Memory B cell (primary cell): ENCODE measurements around the gene BUD23.
"Not testable (repeated sequence)": the region's sequence is repeated elsewhere in the genome, so short reads cannot be mapped to it uniquely, and the experiment has no call there.

ENCODE experiments used
- ATAC-seq: fragments of 150-1000 bp; cut with Tn5 transposase; 2 replicates; pipeline ENCODE4 v1.10.0; 2021; ENCODE audit warnings: low read depth, mild to moderate bottlenecking, moderate library complexity
- DNase-seq, 2 donors: peaks; one replicate each; pipeline ENCODE4 v3.0.0; 2022; ENCODE audit warnings: low spot score in 2 of 2
- H3K27ac Mint-ChIP-seq: one replicate; pipeline ENCODE4 v1.8.0; 2022; ENCODE audit warnings: mild to moderate bottlenecking, moderate library complexity, mixed read lengths
- H3K27me3 Mint-ChIP-seq: one replicate; pipeline ENCODE4 v1.8.0; 2022; ENCODE audit warnings: mixed read lengths
- H3K36me3 Mint-ChIP-seq: one replicate; pipeline ENCODE4 v1.8.0; 2022; ENCODE audit warnings: mild to moderate bottlenecking, mixed read lengths
- H3K4me1 Mint-ChIP-seq: one replicate; pipeline ENCODE4 v1.8.0; 2022; ENCODE audit warnings: mixed read lengths
- H3K4me3 Mint-ChIP-seq: one replicate; pipeline ENCODE4 v1.8.0; 2022; ENCODE audit warnings: mild to moderate bottlenecking, moderate library complexity, mixed read lengths
- H3K9me3 Mint-ChIP-seq: one replicate; pipeline ENCODE4 v1.8.0; 2022; ENCODE audit warnings: mixed read lengths

The BUD23 gene

DNA sequence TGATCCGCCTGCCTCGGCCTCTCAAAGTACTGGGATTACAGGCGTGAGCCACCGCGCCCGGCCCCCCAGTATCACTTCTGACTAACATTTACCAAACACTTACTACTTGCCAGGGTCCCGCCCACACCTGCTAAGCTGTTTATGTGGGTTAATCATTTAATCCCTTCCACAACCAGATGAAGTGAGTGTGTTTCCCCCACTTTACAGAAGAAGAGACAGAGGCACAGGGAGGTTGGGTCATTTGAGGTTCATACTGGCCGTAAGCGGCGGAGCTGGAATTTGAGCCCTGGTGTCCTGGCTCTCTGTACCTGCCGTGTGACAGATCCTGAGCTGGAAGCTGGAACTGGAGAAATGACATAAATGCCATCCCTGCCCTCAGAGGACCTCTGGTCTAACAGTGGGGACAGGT is 30.9 kb upstream of the BUD23 start:
- Mint-ChIP-seq H3K4me3 (no peak overlapping the region), H3K27me3 (peaks cover 35% of the 10 kb centered on the region), H3K36me3 (peaks cover 3% of the 10 kb centered on the region), H3K9me3 (no peaks in the 10 kb centered on the region), H3K27ac (no peak overlapping the region), H3K4me1 (peaks cover 15% of the 10 kb centered on the region)
- ATAC-seq = no peak
- no peak for DNase-seq

DNA sequence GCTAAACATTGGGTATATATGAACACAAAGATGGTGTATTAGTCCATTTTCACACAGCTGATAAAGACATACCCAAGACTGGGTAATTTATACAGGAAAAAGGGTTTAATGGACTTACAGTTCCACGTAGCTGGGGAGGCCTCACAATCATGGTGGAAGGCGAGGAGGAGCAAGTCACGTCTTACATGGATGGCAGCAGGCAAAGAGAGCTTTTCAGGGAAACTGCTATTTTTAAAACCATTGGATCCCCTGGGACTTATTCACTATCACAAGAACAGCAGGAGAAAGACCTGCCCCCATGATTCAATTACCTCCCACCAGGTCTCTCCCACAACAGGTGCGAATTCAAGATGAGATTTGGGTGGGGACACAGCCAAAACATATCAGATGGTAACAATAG is 28.1 kb upstream of the BUD23 start:
- not testable (repeated sequence) for H3K4me3 Mint-ChIP-seq, H3K4me1 Mint-ChIP-seq, H3K36me3 Mint-ChIP-seq, DNase-seq, H3K9me3 Mint-ChIP-seq, H3K27ac Mint-ChIP-seq, ATAC-seq
- H3K27me3 Mint-ChIP-seq = peaks cover 25% of the 10 kb centered on the region

DNA sequence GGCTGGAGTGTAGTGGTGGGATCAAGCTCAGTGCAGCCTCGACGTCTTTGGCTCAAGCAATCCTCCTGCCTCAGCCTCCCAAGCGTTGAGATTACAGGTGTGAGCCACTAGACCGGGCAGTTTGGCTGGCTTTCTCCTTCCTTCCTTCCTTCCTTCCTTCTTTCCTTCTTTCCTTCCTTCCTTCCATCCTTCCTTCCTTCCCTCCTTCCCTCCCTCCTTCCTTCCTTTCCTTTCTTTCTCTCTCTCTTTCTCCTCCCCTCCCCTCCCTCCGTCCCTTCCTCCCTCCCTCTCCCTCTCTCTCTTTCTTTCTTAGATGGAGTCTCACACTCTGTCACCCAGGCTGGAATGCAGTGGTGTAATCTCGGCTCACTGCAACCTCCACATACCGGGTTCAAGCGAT is 23.4 kb upstream of the BUD23 start:
- Mint-ChIP-seq H3K36me3 (peaks cover 5% of the 10 kb centered on the region), H3K4me1 (no peaks in the 10 kb centered on the region), H3K27ac (no peak overlapping the region), H3K27me3 (peaks cover 27% of the 10 kb centered on the region), H3K4me3 (no peak overlapping the region), H3K9me3 (peaks cover 6% of the 10 kb centered on the region)
- DNase-seq (no peak), ATAC-seq (no peak)

DNA sequence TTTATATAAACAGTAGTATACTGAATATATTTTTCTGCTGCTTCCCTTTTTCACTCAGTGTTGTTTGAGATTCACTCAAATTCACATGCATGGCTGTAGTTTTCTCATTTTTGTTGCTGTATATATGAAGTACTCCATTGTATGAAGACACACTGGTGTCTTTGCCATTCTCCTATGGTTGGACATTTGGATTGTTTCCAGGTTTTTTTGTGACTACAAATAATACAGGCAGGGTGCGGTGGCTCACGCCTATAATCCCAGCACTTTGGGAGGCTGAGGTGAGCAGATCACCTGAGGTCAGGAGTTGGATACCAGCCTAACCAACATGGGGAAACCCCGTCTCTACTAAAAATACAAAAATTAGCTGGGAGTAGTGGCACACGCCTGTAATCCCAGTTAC is 22.8 kb upstream of the BUD23 start:
- not testable (repeated sequence) for H3K9me3 Mint-ChIP-seq, H3K4me3 Mint-ChIP-seq, H3K36me3 Mint-ChIP-seq, ATAC-seq, H3K27ac Mint-ChIP-seq, DNase-seq, H3K4me1 Mint-ChIP-seq
- peaks cover 22% of the 10 kb centered on the region for H3K27me3 Mint-ChIP-seq

DNA sequence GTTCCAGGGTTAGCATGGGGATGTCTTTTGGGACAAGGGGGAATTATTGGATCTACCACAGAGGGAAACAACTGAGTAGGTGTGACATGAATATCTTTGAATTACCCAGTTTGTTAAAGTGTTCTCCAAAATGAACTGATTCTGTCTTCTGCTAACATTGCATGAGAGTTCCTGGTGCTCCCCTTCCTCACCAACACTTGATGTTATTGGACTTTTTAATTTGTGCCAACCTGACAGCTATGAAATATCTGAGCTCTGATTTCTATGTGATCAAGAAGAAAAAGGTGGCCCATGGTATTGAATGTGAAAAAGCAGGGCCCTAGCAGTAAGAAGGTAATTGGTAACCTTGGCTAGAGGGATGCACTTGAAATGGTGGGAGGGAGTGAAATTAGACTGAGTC is 20.4 kb upstream of the BUD23 start:
- peaks cover 6% of the 10 kb centered on the region for H3K9me3 Mint-ChIP-seq
- DNase-seq (no peak), ATAC-seq (no peak)
- no peaks in the 10 kb centered on the region for H3K4me1 Mint-ChIP-seq
- H3K4me3 Mint-ChIP-seq = no peak overlapping the region
- H3K36me3 Mint-ChIP-seq = peaks cover 5% of the 10 kb centered on the region
- no peak overlapping the region for H3K27ac Mint-ChIP-seq
- peaks cover 20% of the 10 kb centered on the region for H3K27me3 Mint-ChIP-seq

DNA sequence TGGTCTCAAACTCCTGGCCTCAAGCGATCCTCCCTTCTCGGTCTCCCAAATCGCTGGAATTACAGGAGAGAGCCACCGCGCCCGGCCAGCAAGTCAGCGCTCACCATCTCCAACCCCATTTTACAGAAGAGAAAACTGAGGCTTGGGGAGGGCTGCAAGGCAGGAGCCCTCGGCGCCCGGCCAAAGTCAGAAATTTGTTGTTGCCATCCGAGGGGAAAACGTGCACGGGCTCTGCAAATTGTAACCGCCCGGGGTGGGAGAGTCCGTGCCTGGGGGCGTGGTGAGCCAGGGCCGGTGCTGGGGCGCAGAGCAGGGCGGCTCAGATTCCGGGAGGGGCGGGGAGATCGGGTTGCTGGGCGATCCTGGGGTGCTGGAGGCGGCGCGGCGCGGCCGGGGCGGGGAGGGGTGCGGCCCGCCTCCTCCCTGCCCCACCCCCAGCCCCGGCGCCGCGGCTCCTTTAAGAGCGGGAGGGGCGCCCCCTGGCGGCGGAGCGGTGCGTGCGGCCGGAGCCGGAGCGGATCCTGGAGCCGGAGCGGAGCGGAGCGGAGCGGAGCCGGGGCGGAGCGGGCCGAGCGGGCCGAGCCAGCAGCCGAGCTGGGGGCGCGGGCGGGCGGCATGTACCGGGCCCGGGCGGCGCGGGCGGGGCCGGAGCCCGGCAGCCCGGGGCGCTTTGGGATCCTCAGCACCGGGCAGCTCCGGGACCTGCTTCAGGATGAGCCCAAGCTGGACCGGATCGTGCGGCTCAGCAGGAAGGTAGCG is 15.9 kb upstream of the BUD23 start, which contains the start of gene VPS37D:
Gene VPS37D, plus strand, starts transcription at position 488 of the 759 bp plus-strand sequence. Its CDS starts 128 bp downstream, at position 616.
- Mint-ChIP-seq H3K4me3 (peak within 1 kb of the TSS; percentile 81), H3K27me3 (peaks cover 24% of the 10 kb centered on the region), H3K9me3 (peaks cover 6% of the 10 kb centered on the region), H3K27ac (peak within 1 kb of the TSS; percentile 47), H3K4me1 (peaks cover 10% of the 10 kb centered on the region), H3K36me3 (peaks cover 5% of the 10 kb centered on the region)
- ATAC-seq (peak; percentile 91), DNase-seq (peak; percentile 96 to 97)

DNA sequence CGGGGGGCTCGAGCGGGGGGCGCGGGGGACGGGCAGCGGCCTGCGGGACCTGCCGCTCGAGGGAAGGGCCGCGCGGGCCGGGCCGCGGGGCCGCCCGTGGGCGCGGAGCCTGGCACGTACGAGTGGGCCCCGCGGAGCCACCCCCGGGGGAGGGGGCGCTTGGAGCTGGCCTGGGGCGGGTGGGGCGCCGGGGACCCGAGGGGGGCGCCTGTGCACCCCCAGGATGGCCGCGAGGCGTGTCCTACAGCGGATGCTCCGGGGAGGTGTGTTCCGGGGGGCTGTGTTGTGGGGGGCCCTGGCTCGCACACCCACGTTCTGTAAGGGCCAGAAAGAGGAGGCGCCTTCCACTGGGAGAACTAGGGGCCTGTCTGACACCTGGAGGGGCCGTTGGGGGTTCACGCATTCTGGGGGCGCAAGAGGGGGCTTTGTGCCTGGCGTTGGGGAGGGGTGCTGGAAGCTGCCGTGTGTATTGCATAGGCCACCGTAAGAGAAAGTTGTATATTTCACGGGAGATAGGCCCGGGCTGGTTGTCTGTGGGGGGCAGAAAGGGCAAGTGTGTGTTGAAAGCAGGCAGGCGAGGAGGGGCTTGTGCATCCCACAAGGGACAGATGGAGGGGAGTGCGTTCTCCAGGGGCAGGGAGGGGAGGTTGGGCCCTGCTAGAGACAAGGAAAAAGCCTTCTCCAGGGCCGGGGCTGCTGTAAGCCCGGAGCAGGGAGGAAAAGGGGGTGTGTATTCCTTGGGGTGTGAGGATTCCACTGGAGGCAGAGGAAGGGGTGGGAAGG is 15.1 kb upstream of the BUD23 start:
- Mint-ChIP-seq H3K27ac (no peak overlapping the region), H3K27me3 (peaks cover 19% of the 10 kb centered on the region), H3K9me3 (peaks cover under 1% of the 10 kb centered on the region), H3K4me1 (peaks cover 10% of the 10 kb centered on the region), H3K36me3 (peaks cover under 1% of the 10 kb centered on the region), H3K4me3 (peak overlapping the region; percentile 61)
- DNase-seq = no peak
- no peak for ATAC-seq

DNA sequence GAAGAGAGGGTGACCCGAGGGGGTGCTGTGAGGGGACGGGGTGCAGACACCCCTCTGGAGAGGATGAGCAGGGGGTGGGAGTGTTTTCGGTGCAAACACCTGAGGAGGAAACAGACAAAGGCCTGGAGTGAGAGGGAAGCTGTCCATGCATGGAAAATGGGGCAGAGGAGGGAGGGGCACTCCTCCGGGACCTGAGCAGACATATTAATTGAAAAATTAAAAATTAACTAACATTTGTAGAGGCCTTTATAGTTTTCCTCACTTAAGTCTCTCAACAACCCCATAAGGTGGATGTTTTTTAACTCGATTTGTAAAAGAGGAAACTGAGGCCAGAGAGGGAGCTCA is 14.5 kb upstream of the BUD23 start:
- H3K36me3 Mint-ChIP-seq = no peaks in the 10 kb centered on the region
- DNase-seq (no peak), ATAC-seq (no peak)
- H3K9me3 Mint-ChIP-seq = no peaks in the 10 kb centered on the region
- H3K27me3 Mint-ChIP-seq = peaks cover 16% of the 10 kb centered on the region
- peaks cover 10% of the 10 kb centered on the region for H3K4me1 Mint-ChIP-seq
- H3K4me3 Mint-ChIP-seq = peak overlapping the region; percentile 61
- no peak overlapping the region for H3K27ac Mint-ChIP-seq

DNA sequence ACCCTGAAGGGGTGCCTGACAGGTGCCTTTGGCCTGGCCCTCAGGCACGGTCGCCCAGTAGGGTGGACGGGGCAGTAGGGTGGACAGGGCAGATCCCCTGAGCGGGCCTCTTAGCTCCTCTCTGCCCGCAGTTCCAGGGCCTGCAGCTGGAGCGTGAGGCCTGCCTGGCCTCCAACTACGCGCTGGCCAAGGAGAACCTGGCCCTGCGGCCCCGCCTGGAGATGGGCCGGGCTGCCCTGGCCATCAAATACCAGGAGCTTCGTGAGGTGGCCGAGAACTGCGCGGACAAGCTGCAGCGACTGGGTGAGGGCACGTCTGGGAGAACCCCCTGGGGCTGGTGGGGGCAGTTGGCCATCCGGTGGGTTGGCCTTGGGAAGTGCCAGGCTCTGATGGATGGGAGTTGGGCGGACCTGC is 14.1 kb upstream of the BUD23 start:
- H3K27ac Mint-ChIP-seq = no peak overlapping the region
- DNase-seq (no peak), ATAC-seq (no peak)
- H3K9me3 Mint-ChIP-seq = no peaks in the 10 kb centered on the region
- H3K36me3 Mint-ChIP-seq = no peaks in the 10 kb centered on the region
- no peak overlapping the region for H3K4me3 Mint-ChIP-seq
- H3K4me1 Mint-ChIP-seq = peaks cover 10% of the 10 kb centered on the region
- peaks cover 14% of the 10 kb centered on the region for H3K27me3 Mint-ChIP-seq

DNA sequence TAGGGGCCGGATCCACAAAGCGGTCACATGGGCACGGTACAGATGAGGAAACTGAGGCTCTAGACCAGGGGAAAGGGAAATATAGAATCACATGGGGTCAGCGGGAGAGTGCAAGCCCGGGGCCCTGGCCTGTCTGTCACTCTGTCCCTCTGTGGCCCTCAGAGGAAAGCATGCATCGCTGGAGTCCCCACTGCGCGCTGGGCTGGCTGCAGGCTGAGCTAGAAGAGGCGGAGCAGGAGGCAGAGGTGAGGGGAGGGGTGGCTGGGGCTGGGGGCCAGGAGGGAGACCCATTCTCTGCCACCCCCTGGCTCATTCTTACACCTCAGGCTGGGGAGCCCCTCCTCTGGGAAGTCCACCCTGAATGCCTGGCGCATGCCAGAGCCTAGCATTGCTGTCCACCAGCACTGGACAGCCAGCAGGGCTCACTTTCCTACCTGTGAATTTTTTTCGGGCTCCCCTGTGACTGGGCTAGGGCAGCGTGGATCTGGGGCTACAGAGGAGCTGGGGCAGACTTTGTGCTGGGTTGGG is 13.5 kb upstream of the BUD23 start:
- H3K36me3 Mint-ChIP-seq = no peaks in the 10 kb centered on the region
- no peak overlapping the region for H3K27ac Mint-ChIP-seq
- ATAC-seq = no peak
- peaks cover 10% of the 10 kb centered on the region for H3K4me1 Mint-ChIP-seq
- peaks cover 14% of the 10 kb centered on the region for H3K27me3 Mint-ChIP-seq
- DNase-seq = no peak
- no peaks in the 10 kb centered on the region for H3K9me3 Mint-ChIP-seq
- H3K4me3 Mint-ChIP-seq = no peak overlapping the region

DNA sequence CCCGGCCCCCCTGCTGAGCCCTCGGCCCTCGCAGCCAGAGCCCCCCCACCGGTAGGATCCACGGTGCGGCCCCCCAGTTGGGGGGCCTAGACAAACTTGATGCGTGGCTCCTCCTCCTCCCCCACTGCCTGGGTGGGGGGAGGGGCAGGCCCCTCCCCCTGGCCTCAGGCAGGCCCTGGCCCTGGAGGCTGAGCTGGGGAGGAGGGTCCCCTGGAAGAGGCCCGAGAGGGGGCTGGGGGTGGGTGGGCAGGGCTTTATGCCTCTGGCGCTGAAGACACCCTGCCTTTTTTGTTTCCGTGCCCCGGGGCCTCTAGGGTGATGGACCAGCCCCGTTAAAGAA is 12.1 kb upstream of the BUD23 start:
- Mint-ChIP-seq H3K27ac (no peak overlapping the region), H3K4me1 (peaks cover 10% of the 10 kb centered on the region), H3K9me3 (no peaks in the 10 kb centered on the region), H3K36me3 (no peaks in the 10 kb centered on the region), H3K27me3 (peaks cover 14% of the 10 kb centered on the region), H3K4me3 (no peak overlapping the region)
- DNase-seq (no peak), ATAC-seq (no peak)

DNA sequence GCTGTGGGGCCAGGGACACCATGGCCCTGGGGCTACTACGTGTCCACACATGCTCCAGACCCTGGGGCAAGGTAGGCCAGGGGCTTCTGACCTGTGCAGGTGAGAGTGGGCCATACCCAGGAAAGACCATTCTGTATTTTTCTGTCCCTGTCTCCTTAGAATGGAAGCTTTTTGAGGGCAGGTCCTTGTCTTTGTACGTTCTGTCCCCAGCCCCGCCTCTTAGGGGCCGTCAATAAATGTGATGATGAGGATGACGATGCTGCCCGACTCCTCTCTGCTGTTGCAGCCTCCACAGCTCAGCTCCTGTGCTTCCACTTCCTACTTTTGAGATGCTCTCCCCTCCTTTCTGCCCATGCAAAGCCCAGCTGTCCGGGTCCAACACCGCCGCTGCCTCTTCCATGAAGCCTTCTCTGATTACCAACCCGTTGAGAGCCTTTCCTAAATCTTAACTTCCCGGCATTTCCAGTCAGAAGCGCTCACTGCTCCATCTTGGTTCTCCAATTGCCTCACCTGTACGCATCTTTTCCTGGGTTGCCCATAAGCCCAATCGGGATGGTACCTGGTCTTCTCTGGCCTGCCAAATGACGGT is 11.4 kb upstream of the BUD23 start:
- no peak overlapping the region for H3K27ac Mint-ChIP-seq
- H3K4me1 Mint-ChIP-seq = peaks cover 10% of the 10 kb centered on the region
- DNase-seq = no peak
- no peaks in the 10 kb centered on the region for H3K9me3 Mint-ChIP-seq
- H3K36me3 Mint-ChIP-seq = no peaks in the 10 kb centered on the region
- no peak for ATAC-seq
- H3K27me3 Mint-ChIP-seq = peaks cover 14% of the 10 kb centered on the region
- H3K4me3 Mint-ChIP-seq = no peak overlapping the region

DNA sequence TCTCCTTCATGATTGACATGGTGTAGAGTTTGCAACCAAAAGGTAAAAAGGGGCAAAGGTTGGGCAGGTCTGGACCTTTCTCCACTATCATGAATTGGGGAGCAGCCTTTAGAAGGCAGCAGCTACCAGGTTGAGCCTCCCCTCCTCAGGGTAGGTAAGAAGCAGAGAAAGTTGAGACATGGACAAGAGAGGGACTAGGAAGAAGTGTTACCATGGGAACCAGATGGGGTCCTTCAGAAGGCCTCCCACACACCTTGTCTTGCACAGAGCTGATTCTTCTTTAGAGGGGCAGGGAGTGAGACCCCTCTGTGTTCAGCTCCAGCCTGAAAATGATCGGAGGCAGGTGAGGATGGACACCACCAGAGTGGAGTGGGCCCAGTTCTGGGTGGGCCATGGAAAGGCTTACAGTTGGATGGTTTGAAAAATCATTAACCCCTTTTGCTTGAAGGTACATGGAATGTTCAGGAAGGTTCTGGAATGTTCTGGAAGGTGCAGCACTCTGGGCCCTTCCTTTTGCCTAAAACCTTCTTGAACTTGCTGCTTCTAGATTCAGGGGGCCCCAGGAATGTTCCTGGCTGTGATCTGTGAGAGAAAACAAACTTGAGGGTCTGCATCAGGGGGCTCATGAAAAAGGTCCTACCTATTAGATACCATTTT is 8.8 kb upstream of the BUD23 start:
- Mint-ChIP-seq H3K27ac (no peak overlapping the region), H3K4me1 (peaks cover 5% of the 10 kb centered on the region), H3K4me3 (no peak overlapping the region), H3K9me3 (no peaks in the 10 kb centered on the region), H3K36me3 (peaks cover 9% of the 10 kb centered on the region), H3K27me3 (peaks cover 7% of the 10 kb centered on the region)
- DNase-seq = no peak
- ATAC-seq = no peak

DNA sequence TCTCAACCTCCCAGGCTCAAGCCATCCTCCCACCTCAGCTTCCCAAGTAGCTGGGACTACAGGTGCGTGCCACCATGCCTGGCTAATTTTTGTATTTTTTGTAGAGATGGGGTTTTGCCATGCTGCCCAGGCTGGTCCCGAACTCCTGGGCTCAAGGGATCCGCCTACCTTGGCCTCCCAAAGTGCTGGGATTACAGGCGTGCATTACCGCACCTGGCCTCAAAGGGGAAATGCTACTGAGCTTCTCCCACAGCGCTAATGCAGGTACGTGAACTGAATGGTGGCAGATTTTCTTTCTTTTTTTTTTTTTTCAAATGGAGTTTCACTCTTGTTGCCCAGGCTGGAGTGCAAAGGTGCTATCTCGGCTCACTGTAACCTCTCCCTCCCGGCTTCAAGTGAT is 7.3 kb upstream of the BUD23 start:
- not testable (repeated sequence) for H3K4me1 Mint-ChIP-seq, H3K27me3 Mint-ChIP-seq, H3K36me3 Mint-ChIP-seq, ATAC-seq, H3K27ac Mint-ChIP-seq, H3K9me3 Mint-ChIP-seq, H3K4me3 Mint-ChIP-seq, DNase-seq
